NCI-H226 (cell line): ENCODE measurements around the gene ACVRL1.

Source experiments
- DNase-seq: peaks from one replicate; pipeline ENCODE4 v3.0.0-alpha.2; 2015

Gene ACVRL1

GRCh38 chr12:51907083-51907855 is at the start of gene ACVRL1:
TSS of gene ACVRL1 (plus strand) at chr12:51907504. CDS start at chr12:51912475, 4,971 bp downstream.
- no peak for DNase-seq

GRCh38 chr12:51860986-51861385 is 46.3 kb upstream of the ACVRL1 start:
- no peak for DNase-seq

- no peak for DNase-seq
These were observed 44.4 kb upstream of the ACVRL1 start for GRCh38 chr12:51862947-51863346.

- no peak for DNase-seq
These were observed 43.9 kb upstream of the ACVRL1 start for GRCh38 chr12:51863363-51863932.

GRCh38 chr12:51863933-51864832 is 43.1 kb upstream of the ACVRL1 start:
- no peak for DNase-seq

GRCh38 chr12:51864833-51865670 is 42.3 kb upstream of the ACVRL1 start:
- no peak for DNase-seq

DNA sequence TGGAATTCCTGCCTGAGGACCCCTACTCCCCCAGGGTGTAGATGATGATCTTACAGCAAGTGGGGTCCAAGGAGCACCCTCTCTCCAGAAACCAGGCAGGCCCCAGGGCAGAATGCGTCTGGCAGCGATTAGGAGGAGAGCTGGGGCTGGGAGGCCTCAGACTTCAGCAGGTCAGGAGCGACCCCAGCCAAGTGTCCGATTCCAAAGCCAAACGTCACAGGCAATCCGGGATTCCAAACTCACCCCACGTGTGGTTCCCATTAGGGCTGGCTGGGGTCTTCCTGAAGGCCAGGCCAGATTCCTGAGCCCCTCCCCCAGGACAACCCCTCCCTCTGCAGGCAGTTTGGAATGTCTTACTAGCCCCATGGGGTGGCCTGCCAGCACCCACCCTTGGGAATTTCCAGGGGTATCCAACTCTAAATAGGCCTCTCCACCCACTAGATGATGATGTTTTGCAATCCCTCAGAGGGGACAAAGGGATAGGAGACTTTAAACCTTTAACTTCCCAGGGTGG is 41.5 kb upstream of the ACVRL1 start:
- no peak for DNase-seq

- DNase-seq = no peak
These were observed 41.0 kb upstream of the ACVRL1 start for GRCh38 chr12:51866324-51866723.

DNA sequence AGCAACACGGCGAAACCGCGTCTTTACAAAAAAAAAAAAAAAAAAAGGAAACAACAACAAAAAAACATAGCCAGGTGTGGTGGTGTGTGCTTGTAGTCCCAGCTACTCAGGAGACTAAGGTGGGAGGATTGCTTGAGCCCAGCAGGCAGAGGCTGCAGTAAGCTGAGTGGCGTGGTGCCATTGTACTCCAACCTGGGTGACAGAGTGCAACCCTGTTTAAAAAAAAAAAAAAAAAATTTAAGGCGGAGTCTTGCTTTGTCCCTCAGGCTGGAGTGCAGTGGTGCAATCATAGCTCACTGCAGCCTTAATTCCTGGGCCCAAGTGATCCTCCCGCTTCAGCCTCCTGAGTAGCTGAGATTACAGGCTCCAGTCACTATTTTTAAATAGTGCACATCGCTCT is 40.5 kb upstream of the ACVRL1 start:
- no peak for DNase-seq

DNA sequence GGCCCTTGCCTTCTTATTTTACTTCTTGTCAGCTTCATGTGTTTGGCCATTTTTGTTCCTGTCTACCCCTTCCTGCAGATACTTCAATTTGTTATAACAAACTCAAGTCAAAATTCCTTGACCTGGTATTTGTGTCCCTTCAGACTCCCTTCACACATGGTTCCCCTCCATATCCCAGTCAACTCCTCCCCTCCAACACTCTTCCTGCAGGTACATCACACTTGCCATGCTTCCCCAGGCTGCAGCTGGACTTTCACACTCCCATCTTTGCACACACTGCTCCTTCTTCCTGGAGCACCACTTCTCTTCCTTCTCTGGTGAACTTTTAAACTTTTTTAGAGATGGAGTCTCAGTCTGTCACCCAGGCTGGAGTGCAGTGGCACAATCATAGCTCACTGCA is 39.9 kb upstream of the ACVRL1 start:
- DNase-seq = no peak

DNA sequence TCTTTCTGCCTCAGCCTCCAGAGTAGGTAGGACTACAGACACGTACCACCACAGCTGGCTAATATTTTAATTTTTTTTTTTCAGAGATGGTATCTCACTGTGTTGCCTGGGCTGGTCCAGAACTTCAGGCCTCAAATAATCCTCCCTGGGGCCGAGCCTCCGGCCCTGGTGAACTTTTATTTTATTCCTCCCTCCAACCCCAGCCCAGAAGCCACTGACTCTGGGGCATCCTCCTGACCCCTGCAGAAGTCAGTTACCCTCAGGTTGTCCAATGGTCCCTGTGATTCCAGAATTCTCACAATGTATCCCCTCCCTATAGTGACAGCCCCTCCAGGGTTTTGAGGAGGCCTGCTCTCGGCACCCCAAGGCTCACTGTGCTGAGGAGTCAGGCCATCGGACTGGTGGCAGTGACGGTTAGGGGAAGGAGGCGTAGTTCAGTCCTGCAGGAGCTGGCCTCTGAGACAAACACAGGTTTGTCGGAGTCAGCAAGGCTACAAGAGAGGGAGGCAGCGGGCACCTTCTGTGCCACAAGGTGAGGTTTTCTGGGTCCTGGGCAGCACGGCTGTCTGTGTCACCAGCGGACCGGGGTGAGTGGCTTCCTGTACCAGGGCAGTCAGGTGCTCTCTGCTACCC is 39.4 kb upstream of the ACVRL1 start:
- no peak for DNase-seq

GRCh38 chr12:51868821-51869495 is 38.3 kb upstream of the ACVRL1 start:
- DNase-seq = no peak

- DNase-seq = no peak
These were observed 37.8 kb upstream of the ACVRL1 start for GRCh38 chr12:51869496-51869865.

- DNase-seq = no peak
These were observed 37.4 kb upstream of the ACVRL1 start for GRCh38 chr12:51869931-51870330.

- DNase-seq = no peak
These were observed 36.8 kb upstream of the ACVRL1 start for GRCh38 chr12:51870504-51870903.

- no peak for DNase-seq
These were observed 36.2 kb upstream of the ACVRL1 start for GRCh38 chr12:51871126-51871525.

GRCh38 chr12:51871918-51872688 is 35.2 kb upstream of the ACVRL1 start:
- DNase-seq = no peak

- no peak for DNase-seq
These were observed 34.7 kb upstream of the ACVRL1 start for GRCh38 chr12:51872689-51872981.

- no peak for DNase-seq
These were observed 33.9 kb upstream of the ACVRL1 start for GRCh38 chr12:51873251-51873994.

- no peak for DNase-seq
These were observed 33.3 kb upstream of the ACVRL1 start for GRCh38 chr12:51874000-51874399.
